Stimulated activated memory B cell treated with anti-CD40 and anti-IgM and Interleukin-4, amounts not matched to agents 10 μg/mL and 1 μg/mL and 100 μg/mL, for 72 hours (primary cell): ENCODE data around the gene ENSA.
"Not testable (repeated sequence)": the region's sequence is repeated elsewhere in the genome, so short reads cannot be mapped to it uniquely, and the experiment has no call there.

Experiments used
- ATAC-seq: fragments of 150-1000 bp; cut with Tn5 transposase; 2 replicates; pipeline ENCODE4 v1.10.0; 2021
- H3K27ac Mint-ChIP-seq: one replicate; pipeline ENCODE4 v1.8.0; 2022; ENCODE audit warnings: mild to moderate bottlenecking, mixed read lengths
- H3K27me3 Mint-ChIP-seq: one replicate; pipeline ENCODE4 v1.8.0; 2022; ENCODE audit warnings: mixed read lengths
- H3K36me3 Mint-ChIP-seq: one replicate; pipeline ENCODE4 v1.8.0; 2022; ENCODE audit warnings: mixed read lengths
- H3K4me1 Mint-ChIP-seq: one replicate; pipeline ENCODE4 v1.8.0; 2022; ENCODE audit warnings: mixed read lengths
- H3K4me3 Mint-ChIP-seq: one replicate; pipeline ENCODE4 v1.8.0; 2022; ENCODE audit warnings: mild to moderate bottlenecking, moderate library complexity, mixed read lengths
- H3K9me3 Mint-ChIP-seq: one replicate; pipeline ENCODE4 v1.8.0; 2022; ENCODE audit warnings: mixed read lengths

ENSA gene

GRCh38 chr1:150628766-150629114 is 672 bp downstream of the ENSA start:
- Mint-ChIP-seq H3K4me1 (peaks cover 26% of the 10 kb centered on the region), H3K27me3 (no peaks in the 10 kb centered on the region), H3K36me3 (peaks cover 21% of the 10 kb centered on the region), H3K27ac (no peak overlapping the region), H3K4me3 (no peak overlapping the region), H3K9me3 (no peaks in the 10 kb centered on the region)
- ATAC-seq, result no peak

GRCh38 chr1:150627826-150628410 is 1.5 kb downstream of the ENSA start:
- Mint-ChIP-seq H3K4me1 (peaks cover 34% of the 10 kb centered on the region), H3K4me3 (no peak overlapping the region), H3K9me3 (no peaks in the 10 kb centered on the region), H3K27me3 (no peaks in the 10 kb centered on the region), H3K27ac (no peak overlapping the region), H3K36me3 (peaks cover 29% of the 10 kb centered on the region)
- no peak for ATAC-seq

- Mint-ChIP-seq H3K27ac (no peak overlapping the region), H3K4me1 (peaks cover 52% of the 10 kb centered on the region), H3K9me3 (no peaks in the 10 kb centered on the region), H3K36me3 (peaks cover 41% of the 10 kb centered on the region), H3K4me3 (no peak overlapping the region), H3K27me3 (no peaks in the 10 kb centered on the region)
- no peak for ATAC-seq
These were observed 3.3 kb downstream of the ENSA start for GRCh38 chr1:150626150-150626549.

- peaks cover 65% of the 10 kb centered on the region for H3K4me1 Mint-ChIP-seq
- H3K27me3 Mint-ChIP-seq, H3K9me3 Mint-ChIP-seq, H3K4me3 Mint-ChIP-seq, ATAC-seq: not testable (repeated sequence)
- peak overlapping the region; percentile 57 for H3K27ac Mint-ChIP-seq
- peaks cover 49% of the 10 kb centered on the region for H3K36me3 Mint-ChIP-seq
These were observed 4.9 kb downstream of the ENSA start for GRCh38 chr1:150624546-150624945.

GRCh38 chr1:150624134-150624533 is 5.3 kb downstream of the ENSA start:
- ATAC-seq, H3K9me3 Mint-ChIP-seq, H3K4me3 Mint-ChIP-seq, H3K27me3 Mint-ChIP-seq: not testable (repeated sequence)
- Mint-ChIP-seq H3K4me1 (peaks cover 69% of the 10 kb centered on the region), H3K27ac (peak overlapping the region; percentile 57), H3K36me3 (peaks cover 53% of the 10 kb centered on the region)

- peaks cover 69% of the 10 kb centered on the region for H3K4me1 Mint-ChIP-seq
- peak overlapping the region; percentile 68 for H3K4me3 Mint-ChIP-seq
These were observed 7.0 kb downstream of the ENSA start for GRCh38 chr1:150622303-150622975.

GRCh38 chr1:150621497-150622302 is 7.7 kb downstream of the ENSA start:
- Mint-ChIP-seq H3K4me3 (peak overlapping the region; percentile 68), H3K9me3 (no peaks in the 10 kb centered on the region), H3K27me3 (no peaks in the 10 kb centered on the region), H3K36me3 (peaks cover 60% of the 10 kb centered on the region), H3K4me1 (peaks cover 75% of the 10 kb centered on the region), H3K27ac (peak overlapping the region; percentile 87)
- ATAC-seq, result no peak

More at GRCh38 chr1:150622303-150622975, 7.0 kb downstream of the ENSA start:
- peak overlapping the region; percentile 87 for H3K27ac Mint-ChIP-seq
- H3K36me3 Mint-ChIP-seq, result peaks cover 53% of the 10 kb centered on the region
- peak; percentile 39 for ATAC-seq
- H3K9me3 Mint-ChIP-seq, result no peaks in the 10 kb centered on the region
- no peaks in the 10 kb centered on the region for H3K27me3 Mint-ChIP-seq

- Mint-ChIP-seq H3K27ac (peak overlapping the region; percentile 87), H3K9me3 (no peaks in the 10 kb centered on the region), H3K4me1 (peaks cover 79% of the 10 kb centered on the region), H3K36me3 (peaks cover 66% of the 10 kb centered on the region), H3K27me3 (no peaks in the 10 kb centered on the region), H3K4me3 (no peak overlapping the region)
- no peak for ATAC-seq
These were observed 8.5 kb downstream of the ENSA start for GRCh38 chr1:150620919-150621318.

- Mint-ChIP-seq H3K27ac (peak overlapping the region; percentile 73), H3K4me3 (no peak overlapping the region), H3K36me3 (peaks cover 65% of the 10 kb centered on the region), H3K27me3 (no peaks in the 10 kb centered on the region), H3K4me1 (peaks cover 78% of the 10 kb centered on the region), H3K9me3 (no peaks in the 10 kb centered on the region)
- ATAC-seq, result no peak
These were observed 9.6 kb downstream of the ENSA start for GRCh38 chr1:150619576-150620509.

- Mint-ChIP-seq H3K9me3 (no peaks in the 10 kb centered on the region), H3K27me3 (no peaks in the 10 kb centered on the region), H3K36me3 (peaks cover 37% of the 10 kb centered on the region), H3K4me1 (peaks cover 73% of the 10 kb centered on the region), H3K27ac (peak overlapping the region; percentile 75), H3K4me3 (no peak overlapping the region)
- ATAC-seq, result no peak
These were observed 13.8 kb downstream of the ENSA start for GRCh38 chr1:150615346-150616201.

GRCh38 chr1:150613061-150613920 is 16.1 kb downstream of the ENSA start:
- H3K27me3 Mint-ChIP-seq, result no peaks in the 10 kb centered on the region
- peaks cover 59% of the 10 kb centered on the region for H3K4me1 Mint-ChIP-seq
- peak overlapping the region; percentile 43 for H3K4me3 Mint-ChIP-seq

GRCh38 chr1:150612014-150612345 is 17.4 kb downstream of the ENSA start:
- no peaks in the 10 kb centered on the region for H3K9me3 Mint-ChIP-seq
- ATAC-seq, result no peak
- H3K4me3 Mint-ChIP-seq, result peak overlapping the region; percentile 34
- H3K36me3 Mint-ChIP-seq, result peaks cover 25% of the 10 kb centered on the region
- peaks cover 56% of the 10 kb centered on the region for H3K4me1 Mint-ChIP-seq
- H3K27me3 Mint-ChIP-seq, result no peaks in the 10 kb centered on the region
- peak overlapping the region; percentile 75 for H3K27ac Mint-ChIP-seq

More at GRCh38 chr1:150613061-150613920, 16.1 kb downstream of the ENSA start:
- Mint-ChIP-seq H3K9me3 (no peaks in the 10 kb centered on the region), H3K36me3 (peaks cover 29% of the 10 kb centered on the region), H3K27ac (peak overlapping the region; percentile 75)
- peak; percentile 88 for ATAC-seq

GRCh38 chr1:150610576-150610975 is 18.8 kb downstream of the ENSA start:
- no peaks in the 10 kb centered on the region for H3K27me3 Mint-ChIP-seq
- H3K27ac Mint-ChIP-seq, result peak overlapping the region; percentile 75
- H3K36me3 Mint-ChIP-seq, result peaks cover 11% of the 10 kb centered on the region
- no peak overlapping the region for H3K4me3 Mint-ChIP-seq
- no peaks in the 10 kb centered on the region for H3K9me3 Mint-ChIP-seq
- no peak for ATAC-seq
- peaks cover 41% of the 10 kb centered on the region for H3K4me1 Mint-ChIP-seq
